Measurements from ENCODE around the gene B4GALT7. TPM values are rescaled to one million over a fixed set of nuclear protein-coding genes. Genes with fewer than 3 reads are reported as not detected.

B4GALT7 gene
- total RNA-seq, 1 donor from 2014 or later: 11.6 TPM

DNA sequence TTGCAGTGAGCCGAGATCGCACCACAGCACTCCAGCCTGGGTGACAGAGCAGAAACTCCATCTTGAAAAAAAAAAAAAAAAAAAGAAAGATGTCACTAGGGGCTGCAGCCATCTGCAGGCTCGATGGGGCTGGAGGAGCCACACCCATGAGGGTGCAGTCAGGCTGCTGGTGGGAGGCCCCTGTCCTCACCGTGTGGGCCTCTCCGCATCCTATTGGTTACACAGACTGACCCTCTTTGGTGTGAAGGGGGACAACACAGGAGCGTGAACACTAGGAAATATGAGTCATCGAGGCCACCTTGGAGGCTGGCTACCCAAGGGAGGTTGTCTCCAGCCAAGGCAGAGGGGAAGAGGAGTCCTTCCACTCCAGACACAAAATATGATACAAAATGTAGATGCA is 31.6 kb upstream of the B4GALT7 start:
- Histone ChIP-seq H4K20me1 (ENCODE audit: low read depth) (no peaks in the 10 kb centered on the region), H3F3A (ENCODE audit: low read depth) (no peaks in the 10 kb centered on the region), H3K9ac (no peak overlapping the region), H3K36me3 (no peaks in the 10 kb centered on the region), H3K27ac (no peak overlapping the region), H3K27me3 (no peaks in the 10 kb centered on the region), H3K79me2 (ENCODE audit: low read depth) (no peaks in the 10 kb centered on the region), H3K4me2 (no peak overlapping the region), H3K4me3 (no peak overlapping the region), H3K9me3 (ENCODE audit: low read depth) (no peaks in the 10 kb centered on the region), H2AFZ (replicated peaks) (no peak overlapping the region), H3K4me1 (no peaks in the 10 kb centered on the region)
- Mint-ChIP-seq H3K36me3 (no peaks in the 10 kb centered on the region), H3K27me3 (ENCODE audit: insufficient read depth, low read depth) (peaks cover 10% of the 10 kb centered on the region), H3K4me1 (no peaks in the 10 kb centered on the region), H3K4me3 (no peak overlapping the region), H3K9me3 (no peaks in the 10 kb centered on the region), H3K27ac (no peak overlapping the region)
- DNase-seq (ENCODE audit: low spot score): no peak
- TF ChIP-seq EZH2phosphoT487 (IDR thresholded peaks at IDR 0.05) (no peak), EZH2 (IDR thresholded peaks at IDR 0.05) (no peak)
- TF ChIP-seq, protein P1, sequence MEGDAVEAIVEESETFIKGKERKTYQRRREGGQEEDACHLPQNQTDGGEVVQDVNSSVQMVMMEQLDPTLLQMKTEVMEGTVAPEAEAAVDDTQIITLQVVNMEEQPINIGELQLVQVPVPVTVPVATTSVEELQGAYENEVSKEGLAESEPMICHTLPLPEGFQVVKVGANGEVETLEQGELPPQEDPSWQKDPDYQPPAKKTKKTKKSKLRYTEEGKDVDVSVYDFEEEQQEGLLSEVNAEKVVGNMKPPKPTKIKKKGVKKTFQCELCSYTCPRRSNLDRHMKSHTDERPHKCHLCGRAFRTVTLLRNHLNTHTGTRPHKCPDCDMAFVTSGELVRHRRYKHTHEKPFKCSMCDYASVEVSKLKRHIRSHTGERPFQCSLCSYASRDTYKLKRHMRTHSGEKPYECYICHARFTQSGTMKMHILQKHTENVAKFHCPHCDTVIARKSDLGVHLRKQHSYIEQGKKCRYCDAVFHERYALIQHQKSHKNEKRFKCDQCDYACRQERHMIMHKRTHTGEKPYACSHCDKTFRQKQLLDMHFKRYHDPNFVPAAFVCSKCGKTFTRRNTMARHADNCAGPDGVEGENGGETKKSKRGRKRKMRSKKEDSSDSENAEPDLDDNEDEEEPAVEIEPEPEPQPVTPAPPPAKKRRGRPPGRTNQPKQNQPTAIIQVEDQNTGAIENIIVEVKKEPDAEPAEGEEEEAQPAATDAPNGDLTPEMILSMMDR (IDR thresholded peaks at IDR 0.05): no peak

DNA sequence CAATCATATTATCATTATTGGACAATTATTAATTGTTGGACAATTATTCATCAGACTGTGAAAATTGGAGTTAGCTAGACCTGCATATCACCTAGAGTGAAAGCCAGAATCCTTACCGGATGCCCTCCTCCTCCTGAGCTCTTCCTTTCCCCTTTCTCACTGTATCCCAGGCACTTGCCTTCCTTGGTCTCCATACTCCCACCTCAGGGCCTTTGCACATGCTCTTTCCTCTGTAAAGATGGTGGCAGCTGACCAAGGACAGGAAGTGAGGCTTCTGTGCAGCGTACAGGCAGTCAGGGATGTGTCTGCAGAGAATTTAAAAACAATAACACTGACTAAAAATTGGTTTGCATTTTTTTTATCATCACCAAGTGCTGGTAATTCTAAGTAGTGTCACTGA is 30.0 kb upstream of the B4GALT7 start:
- Histone ChIP-seq H2AFZ (replicated peaks) (no peak overlapping the region), H3K4me1 (no peaks in the 10 kb centered on the region), H4K20me1 (ENCODE audit: low read depth) (no peaks in the 10 kb centered on the region), H3K79me2 (ENCODE audit: low read depth) (no peaks in the 10 kb centered on the region), H3K4me2 (no peak overlapping the region), H3K27me3 (no peaks in the 10 kb centered on the region), H3K4me3 (no peak overlapping the region), H3F3A (ENCODE audit: low read depth) (no peaks in the 10 kb centered on the region), H3K9me3 (ENCODE audit: low read depth) (no peaks in the 10 kb centered on the region), H3K36me3 (no peaks in the 10 kb centered on the region), H3K27ac (no peak overlapping the region), H3K9ac (no peak overlapping the region)
- no peak for DNase-seq (ENCODE audit: low spot score)
- no peaks in the 10 kb centered on the region for H3K36me3 Mint-ChIP-seq
- TF ChIP-seq, protein P1 (IDR thresholded peaks at IDR 0.05): no peak
- TF ChIP-seq EZH2 (IDR thresholded peaks at IDR 0.05) (no peak), EZH2phosphoT487 (IDR thresholded peaks at IDR 0.05) (no peak)
- no peaks in the 10 kb centered on the region for H3K9me3 Mint-ChIP-seq
- no peaks in the 10 kb centered on the region for H3K4me1 Mint-ChIP-seq
- no peak overlapping the region for H3K4me3 Mint-ChIP-seq
- H3K27ac Mint-ChIP-seq: no peak overlapping the region
- peaks cover 13% of the 10 kb centered on the region for H3K27me3 Mint-ChIP-seq (ENCODE audit: insufficient read depth, low read depth)

DNA sequence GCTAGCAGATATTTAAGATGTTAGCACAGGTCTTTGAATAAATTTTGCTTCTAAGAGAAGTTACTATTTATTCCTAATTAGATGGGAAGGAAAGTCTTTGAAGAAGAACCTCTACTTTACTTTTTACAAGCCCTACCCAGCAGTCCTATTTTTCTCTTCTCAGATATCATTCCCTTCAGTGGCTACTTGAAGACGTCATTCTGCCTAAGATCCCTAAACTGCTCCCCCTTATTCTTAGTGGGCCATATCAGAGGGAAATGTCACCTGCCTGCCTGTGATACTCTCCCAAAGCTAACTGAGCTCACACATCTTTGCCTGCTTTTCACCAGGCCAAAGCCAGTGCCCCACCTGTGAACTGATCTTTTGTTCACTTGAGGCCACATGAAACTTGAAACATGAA is 24.4 kb upstream of the B4GALT7 start:
- Histone ChIP-seq H3K4me1 (no peaks in the 10 kb centered on the region), H3K4me3 (no peak overlapping the region), H3K36me3 (no peaks in the 10 kb centered on the region), H3K4me2 (no peak overlapping the region), H3K9me3 (ENCODE audit: low read depth) (no peaks in the 10 kb centered on the region), H4K20me1 (ENCODE audit: low read depth) (no peaks in the 10 kb centered on the region), H2AFZ (replicated peaks) (no peak overlapping the region), H3K27ac (no peak overlapping the region), H3F3A (ENCODE audit: low read depth) (no peaks in the 10 kb centered on the region), H3K9ac (no peak overlapping the region), H3K79me2 (ENCODE audit: low read depth) (no peaks in the 10 kb centered on the region), H3K27me3 (no peaks in the 10 kb centered on the region)
- no peak for TF ChIP-seq EZH2 (IDR thresholded peaks at IDR 0.05)
- TF ChIP-seq, protein P1 (IDR thresholded peaks at IDR 0.05): no peak
- no peak for TF ChIP-seq EZH2phosphoT487 (IDR thresholded peaks at IDR 0.05)
- Mint-ChIP-seq H3K27ac (no peak overlapping the region), H3K4me3 (no peak overlapping the region), H3K27me3 (ENCODE audit: insufficient read depth, low read depth) (peaks cover 8% of the 10 kb centered on the region), H3K36me3 (no peaks in the 10 kb centered on the region), H3K4me1 (no peaks in the 10 kb centered on the region), H3K9me3 (no peaks in the 10 kb centered on the region)
- no peak for DNase-seq (ENCODE audit: low spot score)

All from neural progenitor cell (in vitro differentiated cells).